HEK293T (cell line): ENCODE data around the gene RBP3.

Experiments
- BHLHE40 ChIP-seq: fragments of 450-650 bp; IDR thresholded peaks from 2 replicates; pipeline ENCODE4 v1.6.1; 2016; ENCODE audit warnings: mild to moderate bottlenecking, moderate library complexity, borderline replicate concordance
- CTBP1 ChIP-seq: fragments of 450-650 bp; IDR thresholded peaks from 2 replicates; pipeline ENCODE4 v1.6.1; 2016; ENCODE audit warnings: borderline replicate concordance
- FOXA1 ChIP-seq: fragments of 450-650 bp; IDR thresholded peaks from 2 replicates; pipeline ENCODE4 v1.6.1; 2016; ENCODE audit warnings: mild to moderate bottlenecking
- FOXK2 ChIP-seq: fragments of 450-650 bp; IDR thresholded peaks from 2 replicates; pipeline ENCODE4 v1.6.1; 2016; ENCODE audit warnings: mild to moderate bottlenecking
- NFRKB ChIP-seq: fragments of 450-650 bp; IDR thresholded peaks from 2 replicates; pipeline ENCODE4 v1.6.1; 2016; ENCODE audit warnings: mild to moderate bottlenecking, moderate library complexity
- SP1 ChIP-seq: fragments of 450-650 bp; IDR thresholded peaks from 2 replicates; pipeline ENCODE4 v1.6.1; 2017
- SUZ12 ChIP-seq: fragments of 450-650 bp; IDR thresholded peaks from 2 replicates; pipeline ENCODE4 v1.6.1; 2016; ENCODE audit warnings: mild to moderate bottlenecking
- TARDBP ChIP-seq: fragments of 450-650 bp; IDR thresholded peaks from 2 replicates; pipeline ENCODE4 v1.6.1; 2016
- ZNF384 ChIP-seq: fragments of 450-650 bp; IDR thresholded peaks from 2 replicates; pipeline ENCODE4 v1.6.1; 2016
- TF ChIP-seq, protein P1 (sequence below): fragments of 450-650 bp; IDR thresholded peaks from 2 replicates; pipeline ENCODE4 v1.6.1; 2016

DNA sequence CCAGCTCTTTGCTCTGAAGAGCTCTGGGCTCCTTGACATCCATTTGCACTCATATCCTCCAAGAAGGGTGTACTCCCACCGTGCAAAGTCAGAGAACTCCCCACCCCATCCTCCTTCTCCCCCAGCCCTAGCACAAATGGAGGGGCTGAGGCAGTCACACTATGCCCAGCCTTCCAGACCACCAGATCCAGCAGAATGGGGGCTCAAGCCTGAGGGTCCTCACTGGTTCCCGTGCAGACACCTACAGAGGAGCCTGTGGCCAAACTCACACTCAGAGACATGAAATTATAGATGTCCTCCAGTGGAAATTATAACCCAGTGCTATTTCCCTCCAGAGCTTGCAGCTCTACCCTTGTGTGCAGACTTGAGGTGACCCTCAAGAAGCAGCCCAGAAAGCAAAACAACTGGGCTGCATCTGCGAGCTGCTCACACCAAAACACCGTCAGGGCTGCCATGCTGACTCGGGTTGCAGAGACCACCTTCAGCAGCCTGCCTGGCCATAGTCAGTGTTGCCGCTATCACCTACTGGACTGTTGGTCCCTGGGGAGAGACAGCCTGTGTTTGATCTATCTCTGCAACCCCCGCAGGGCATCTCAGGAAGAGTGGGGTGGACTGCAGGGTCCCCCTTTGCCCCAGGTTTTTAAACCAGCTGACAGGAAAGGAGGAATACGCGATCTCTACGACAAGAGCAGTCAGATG lies 28.5 kb downstream of the RBP3 start:
- TF ChIP-seq FOXK2 (no peak), TARDBP (no peak), NFRKB (no peak), BHLHE40 (no peak), SP1 (no peak), CTBP1 (no peak), SUZ12 (no peak), ZNF384 (no peak), FOXA1 (no peak)
- TF ChIP-seq, protein P1, sequence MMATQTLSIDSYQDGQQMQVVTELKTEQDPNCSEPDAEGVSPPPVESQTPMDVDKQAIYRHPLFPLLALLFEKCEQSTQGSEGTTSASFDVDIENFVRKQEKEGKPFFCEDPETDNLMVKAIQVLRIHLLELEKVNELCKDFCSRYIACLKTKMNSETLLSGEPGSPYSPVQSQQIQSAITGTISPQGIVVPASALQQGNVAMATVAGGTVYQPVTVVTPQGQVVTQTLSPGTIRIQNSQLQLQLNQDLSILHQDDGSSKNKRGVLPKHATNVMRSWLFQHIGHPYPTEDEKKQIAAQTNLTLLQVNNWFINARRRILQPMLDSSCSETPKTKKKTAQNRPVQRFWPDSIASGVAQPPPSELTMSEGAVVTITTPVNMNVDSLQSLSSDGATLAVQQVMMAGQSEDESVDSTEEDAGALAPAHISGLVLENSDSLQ: no peak
